ENCODE results near the gene SLC35B4. TPM values are rescaled to one million over a fixed set of nuclear protein-coding genes. Genes with fewer than 3 reads are reported as not detected.

Gene SLC35B4
- total RNA-seq, 1 experiment from 2014 or later: 13.3 TPM

- intact Hi-C loops (cut with micrococcal nuclease; ENCODE audit: unreplicated experiment): loop anchor here (10.0 kb wide), 1 partner anchor 106 kb away; no protein-coding TSS in a partner anchor
- Mint-ChIP-seq H3K27me3 (ENCODE audit: unreplicated experiment) (peaks cover 18% of the 10 kb centered on the region), H3K36me3 (ENCODE audit: insufficient read depth, unreplicated experiment) (peaks cover 15% of the 10 kb centered on the region), H3K4me1 (ENCODE audit: low read depth, unreplicated experiment) (peaks cover 14% of the 10 kb centered on the region), H3K4me3 (ENCODE audit: low read depth, unreplicated experiment) (no peak overlapping the region), H3K9me3 (ENCODE audit: low read depth, unreplicated experiment) (no peaks in the 10 kb centered on the region), H3K27ac (ENCODE audit: unreplicated experiment) (no peak overlapping the region)
- CTCF ChIA-PET: interaction anchor here (0.6 kb wide), 1 partner anchor 1399 kb away, joined by 3 read pairs; no protein-coding TSS in a partner anchor
- DNase-seq: no peak
- no peak for TF ChIP-seq CTCF (IDR thresholded peaks at IDR 0.05; ENCODE audit: unreplicated experiment)
- BruUV-seq (replicated peaks): no TSS peak
These were observed 1.7 kb upstream of the SLC35B4 start for GRCh38 chr7:134318443-134318842.

GRCh38 chr7:134317434-134317833, 704 bp upstream of the SLC35B4 start:
- Mint-ChIP-seq H3K36me3 (ENCODE audit: insufficient read depth, unreplicated experiment) (peaks cover 15% of the 10 kb centered on the region), H3K27ac (ENCODE audit: unreplicated experiment) (no peak overlapping the region), H3K4me1 (ENCODE audit: low read depth, unreplicated experiment) (peaks cover 14% of the 10 kb centered on the region), H3K4me3 (ENCODE audit: low read depth, unreplicated experiment) (peak overlapping the region; percentile 84), H3K27me3 (ENCODE audit: unreplicated experiment) (peaks cover 18% of the 10 kb centered on the region), H3K9me3 (ENCODE audit: low read depth, unreplicated experiment) (no peaks in the 10 kb centered on the region)
- TF ChIP-seq CTCF (IDR thresholded peaks at IDR 0.05; ENCODE audit: unreplicated experiment): no peak
- DNase-seq: no peak
- intact Hi-C loops (cut with micrococcal nuclease; ENCODE audit: unreplicated experiment): loop anchor here (10.0 kb wide), 1 partner anchor 107 kb away; no protein-coding TSS in a partner anchor
- no TSS peak for BruUV-seq (replicated peaks)
- CTCF ChIA-PET: interaction anchor here (1.5 to 2.5 kb wide), 6 partner anchors 9 to 115 kb away, joined by 4 to 10 read pairs (median 6); no protein-coding TSS in a partner anchor

- CTCF ChIA-PET: interaction anchor here (0.6 to 2.5 kb wide), 7 partner anchors 25 to 473 kb away, joined by 3 to 10 read pairs (median 7); no protein-coding TSS in a partner anchor
- H3K9me3 Mint-ChIP-seq (ENCODE audit: low read depth, unreplicated experiment): no peaks in the 10 kb centered on the region
- no peak for DNase-seq
- intact Hi-C loops (cut with micrococcal nuclease; ENCODE audit: unreplicated experiment): loop anchor here (10.0 kb wide), 1 partner anchor 109 kb away; no protein-coding TSS in a partner anchor
- BruUV-seq (replicated peaks): no TSS peak
- H3K36me3 Mint-ChIP-seq (ENCODE audit: insufficient read depth, unreplicated experiment): peaks cover 15% of the 10 kb centered on the region
- H3K27ac Mint-ChIP-seq (ENCODE audit: unreplicated experiment): no peak overlapping the region
- H3K27me3 Mint-ChIP-seq (ENCODE audit: unreplicated experiment): peaks cover 18% of the 10 kb centered on the region
- H3K4me1 Mint-ChIP-seq (ENCODE audit: low read depth, unreplicated experiment): peaks cover 14% of the 10 kb centered on the region
- TF ChIP-seq CTCF (IDR thresholded peaks at IDR 0.05; ENCODE audit: unreplicated experiment): no peak
- H3K4me3 Mint-ChIP-seq (ENCODE audit: low read depth, unreplicated experiment): peak overlapping the region; percentile 84
These were observed 821 bp downstream of the SLC35B4 start for GRCh38 chr7:134315679-134316538.

- no peak for DNase-seq
- Mint-ChIP-seq H3K4me3 (ENCODE audit: low read depth, unreplicated experiment) (no peak overlapping the region), H3K9me3 (ENCODE audit: low read depth, unreplicated experiment) (no peaks in the 10 kb centered on the region), H3K27me3 (ENCODE audit: unreplicated experiment) (no peaks in the 10 kb centered on the region), H3K36me3 (ENCODE audit: insufficient read depth, unreplicated experiment) (peaks cover 15% of the 10 kb centered on the region), H3K27ac (ENCODE audit: unreplicated experiment) (no peak overlapping the region), H3K4me1 (ENCODE audit: low read depth, unreplicated experiment) (peaks cover 14% of the 10 kb centered on the region)
- CTCF ChIA-PET: no interaction called here
- no TSS peak for BruUV-seq (replicated peaks)
- no peak for TF ChIP-seq CTCF (IDR thresholded peaks at IDR 0.05; ENCODE audit: unreplicated experiment)
- intact Hi-C loops (cut with micrococcal nuclease; ENCODE audit: unreplicated experiment): loop anchor here (1.0 to 10.0 kb wide), 2 partner anchors 45 to 111 kb away; no protein-coding TSS in a partner anchor
These were observed 3.2 kb downstream of the SLC35B4 start for GRCh38 chr7:134313543-134313942.

All from Calu3 (cell line).